K562 (cell line): ENCODE measurements around the gene VIPR1. TPM values are rescaled to one million over a fixed set of nuclear protein-coding genes. Genes with fewer than 3 reads are reported as not detected.

Experiments
- ATAC-seq: fragments of 200-7000 bp; cut with Tn5 transposase; 3 replicates; pipeline ENCODE4 v1.9.1; 2020; ENCODE audit warnings: moderate library complexity
- BruUV-seq: library from RNA; stranded (reverse); fragments of 400-500 nt; replicated peaks from 2 replicates; lab custom pipeline; 2021; lab: Mats Ljungman, UMichigan
- CTCF ChIA-PET: fragments of 300-600 bp; formaldehyde crosslinking; extraction: SDS; loops from one replicate; lab custom pipeline; 2021; ENCODE audit warnings: low intra/inter-chr PET ratio; lab: Yijun Ruan, JAX
- POLR2A ChIA-PET: fragments of 300-600, 350-650 bp; sonication (Branson Sonifier 250); formaldehyde crosslinking; extraction: SDS; loops from one replicate; lab custom pipeline; 2021; ENCODE audit warnings: antibody characterized with exemption, inconsistent platforms; lab: Yijun Ruan, JAX
- DNase-seq, 4 experiments: peaks; one replicate each; pipeline versions ENCODE4 v3.0.0 to v3.0.0-alpha.2; 2011 to 2018; ENCODE audit warnings: low spot score in 3 of 4, mixed read lengths in 3 of 4; ENCODE audit errors: extremely low read depth in 1 of 4
- FAIRE-seq: peaks from 2 replicates; lab custom pipeline; 2011; peaks lifted over from hg19 to GRCh38; lab: Jason Lieb, UNC
- H2AFZ ChIP-seq: 2 replicates; pipeline ENCODE4 v1.6.0; 2011; ENCODE audit warnings: low read depth, low read length, control low read depth, inconsistent platforms
- H3K27ac ChIP-seq: fragments of 200-600 bp; 3 replicates; pipeline ENCODE4 v1.8.0; 2011; ENCODE audit warnings: low read depth, mild to moderate bottlenecking, control low read depth, inconsistent platforms, low read length, moderate library complexity, mixed read lengths; ENCODE audit errors: extremely low read depth
- H3K27me3 ChIP-seq, 2 experiments: fragments of 300-600 bp in 1 of 2; 2 replicates in 1 of 2; 3 replicates in 1 of 2; pipeline versions ENCODE4 v1.6.0 to v1.8.0; 2011; ENCODE audit warnings: inconsistent platforms in 2 of 2, low read length in 2 of 2, mild to moderate bottlenecking in 1 of 2, mixed read lengths in 1 of 2, moderate library complexity in 1 of 2; ENCODE audit not compliant: control insufficient read depth in 2 of 2, insufficient read depth in 2 of 2
- H3K36me3 ChIP-seq: fragments of 300-600 bp; 3 replicates; pipeline ENCODE4 v1.8.0; 2011; ENCODE audit warnings: mild to moderate bottlenecking, low read length, inconsistent platforms; ENCODE audit not compliant: control insufficient read depth, insufficient read depth
- H3K4me1 ChIP-seq, 2 experiments: fragments of 200-600 bp in 1 of 2; replicated peaks in 1 of 2; 2 replicates in 1 of 2; 3 replicates in 1 of 2; pipeline versions ENCODE4 v1.5.1 to v1.8.0; 2011; ENCODE audit warnings: inconsistent platforms in 2 of 2, low read length in 2 of 2, mild to moderate bottlenecking in 1 of 2, mixed read lengths in 1 of 2, moderate library complexity in 1 of 2; ENCODE audit not compliant: control insufficient read depth in 2 of 2, insufficient read depth in 2 of 2
- H3K4me2 ChIP-seq: 2 replicates; pipeline ENCODE4 v1.6.1; 2011; ENCODE audit warnings: low read length, control low read depth, inconsistent platforms, mixed read lengths; ENCODE audit not compliant: insufficient read depth
- H3K4me3 ChIP-seq: fragments of 200-600 bp; sonication (generic), shearing (Covaris generic); 2 replicates; pipeline ENCODE4 v1.5.1; 2016; ENCODE audit warnings: control low read depth, inconsistent platforms
- H3K79me2 ChIP-seq: fragments of 200-600 bp; 3 replicates; pipeline ENCODE4 v1.8.0; 2011; ENCODE audit warnings: low read length, inconsistent platforms; ENCODE audit not compliant: control insufficient read depth, insufficient read depth
- H3K9ac ChIP-seq, 2 experiments: 2 replicates each; pipeline versions ENCODE4 v1.6.0 to v1.6.1; 2011; ENCODE audit warnings: low read depth in 2 of 2, low read length in 2 of 2, control low read depth in 1 of 2, inconsistent platforms in 1 of 2, mild to moderate bottlenecking in 1 of 2, mixed read lengths in 1 of 2; ENCODE audit not compliant: insufficient read depth in 1 of 2
- H3K9me1 ChIP-seq: one replicate; pipeline ENCODE4 v1.6.0; 2011; ENCODE audit warnings: inconsistent platforms, mild to moderate bottlenecking, low read length, moderate library complexity; ENCODE audit not compliant: control insufficient read depth, insufficient read depth
- H3K9me3 ChIP-seq: replicated peaks from 2 replicates; pipeline ENCODE4 v1.5.1; 2011; ENCODE audit warnings: low read depth, low read length, inconsistent platforms; ENCODE audit not compliant: control insufficient read depth, insufficient read depth
- H4K20me1 ChIP-seq: replicated peaks from 2 replicates; pipeline ENCODE4 v1.6.1; 2011; ENCODE audit warnings: low read length, inconsistent platforms, mixed read lengths; ENCODE audit not compliant: control insufficient read depth, insufficient read depth
- ARHGAP35 ChIP-seq: fragments of 450-650 bp; IDR thresholded peaks from 2 replicates; pipeline ENCODE4 v1.6.1; 2018; ENCODE audit not compliant: partially characterized antibody
- HDAC1 ChIP-seq, 2 experiments: fragments of 450-650 bp; IDR thresholded peaks; 2 replicates each; pipeline ENCODE4 v1.6.1; 2016 to 2017; ENCODE audit warnings: inconsistent platforms in 1 of 2, mild to moderate bottlenecking in 1 of 2, moderate library complexity in 1 of 2
- RBM25 ChIP-seq: fragments of 200-400 bp; formaldehyde crosslinking; IDR thresholded peaks from 2 replicates; pipeline ENCODE4 v1.6.1; 2018; ENCODE audit warnings: low read length, low read depth, moderate library complexity; ENCODE audit not compliant: severe bottlenecking
- TRIM24 ChIP-seq, 2 experiments: fragments of 450-650 bp; IDR thresholded peaks; 2 replicates each; pipeline ENCODE4 v1.6.1; 2016
- ZNF280A ChIP-seq: fragments of 450-650 bp; IDR thresholded peaks from 2 replicates; pipeline ENCODE4 v1.6.1; 2018; ENCODE audit warnings: mild to moderate bottlenecking, low read depth; ENCODE audit not compliant: partially characterized antibody
- ZNF354B ChIP-seq: fragments of 250-450 bp; sonication (Bioruptor Pico); IDR thresholded peaks from 2 replicates; pipeline ENCODE4 v1.4.0; 2020
- ZNF507 ChIP-seq: conservative IDR thresholded peaks from 2 replicates; pipeline ENCODE4 v1.6.1; 2017; ENCODE audit warnings: missing genetic modification characterization, missing compliant biosample characterization
- in situ Hi-C: fragments of 300-500 bp; cut with MboI; formaldehyde crosslinking; loops from 4 replicates; pipeline ENCODE4 v1.15.0; 2018; ENCODE audit warnings: inconsistent platforms, mixed read lengths
- intact Hi-C: fragments of 100-400 bp; cut with micrococcal nuclease; formaldehyde crosslinking; loops from 2 replicates; pipeline ENCODE4 v1.14.2; 2022
- polyA plus RNA-seq, 8 experiments: library from polyadenylated mRNA; depleted of rRNA in 4 of 8; stranded (reverse) in 5 of 8; unstranded in 3 of 8; fragments of >200 nt; fragmentation: Nextera tagmentation in 2 of 8; fragmentation: Illumina TruSeq in 1 of 8; extraction: Ambion mirVana in 2 of 8; extraction: Trizol in 1 of 8; gene quantifications; 2 replicates each; pipeline versions ENCODE4 v1.2.1 to v1.2.3, GENCODE V29; 2011 to 2014; ENCODE audit warnings: inconsistent platforms in 1 of 8, missing spikeins in 1 of 8
- total RNA-seq, 7 experiments: library from RNA; depleted of rRNA in 6 of 7; stranded (reverse); fragments of >200 nt in 6 of 7; fragmentation: Illumina TruSeq in 2 of 7; extraction: Trizol in 2 of 7; gene quantifications; 2 replicates each; pipeline versions ENCODE4 v1.2.1 to v1.2.3, GENCODE V29; 2011 to 2021; ENCODE audit warnings: low replicate concordance in 1 of 7

VIPR1 gene
- total and polyA plus RNA-seq, 9 of the 15 experiments (the other 6 are each of a cell fraction or from before 2014, with no cell fraction given) = 0.04 to 0.38 (median 0.12) TPM; not detected in 3

DNA sequence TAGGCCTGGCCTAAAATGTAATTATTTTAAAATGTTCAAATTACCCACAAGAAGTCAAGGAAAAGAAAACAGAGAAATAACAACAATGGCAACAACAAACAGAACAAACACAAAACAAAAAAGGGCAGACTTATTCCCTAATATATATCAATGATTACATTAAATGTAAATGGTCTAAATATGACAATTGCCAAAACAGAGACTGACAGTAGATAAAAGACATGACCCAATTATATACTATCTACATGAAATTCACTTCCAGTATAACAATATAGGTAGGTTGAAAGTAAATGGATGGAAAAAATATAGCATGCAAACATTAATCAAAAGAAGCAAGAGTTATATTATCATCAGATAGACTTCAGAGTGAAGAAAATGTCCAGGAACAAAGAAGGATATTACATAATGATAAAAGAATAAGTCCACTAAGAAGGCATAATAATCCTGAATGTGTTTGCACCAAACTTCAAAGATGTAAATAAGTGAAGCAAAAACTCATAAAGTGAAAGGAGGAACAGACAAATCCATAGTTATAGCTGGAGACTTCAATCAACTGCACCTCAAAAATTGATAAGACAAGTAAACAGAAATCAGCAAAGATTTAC lies 72.8 kb downstream of the VIPR1 start:
- Histone ChIP-seq H3K36me3 (peaks cover 10% of the 10 kb centered on the region; the same call in 1 of the 3 replicates), H3K9ac (no peak overlapping the region), H3K27ac (no peak overlapping the region), H3K9me1 (no peaks in the 10 kb centered on the region), H3K79me2 (peaks cover 60% of the 10 kb centered on the region), H3K4me2 (no peak overlapping the region), H4K20me1 (no peaks in the 10 kb centered on the region), H3K4me3 (no peak overlapping the region), H3K4me1 (peaks cover 0 to 3% of the 10 kb centered on the region in 2 experiments; a peak in 2 of 5 replicates), H2AFZ (no peak overlapping the region), H3K27me3 (no peaks in the 10 kb centered on the region), H3K9me3 (no peaks in the 10 kb centered on the region)
- POLR2A ChIA-PET = interaction anchor here (1.2 kb wide), 1 partner anchor 22 kb away, joined by 3 read pairs; no protein-coding TSS in a partner anchor
- peak; percentile 40 for TF ChIP-seq RBM25
- TF ChIP-seq ZNF507 (tag) = peak; percentile 100
- TF ChIP-seq TRIM24 (IDR thresholded peaks at IDR 0.05) = peak in 1 of 2 experiments; percentile 43; a peak in 1 of 4 replicates
- no peak for TF ChIP-seq ARHGAP35
- peak; percentile 80 for TF ChIP-seq ZNF354B (CRISPR knock-in tag)
- peak; percentile 27 for TF ChIP-seq ZNF280A
- no peak for TF ChIP-seq HDAC1 (IDR thresholded peaks at IDR 0.05)
- FAIRE-seq (no peak), ATAC-seq (no peak), DNase-seq (no peak)
- CTCF ChIA-PET = interaction anchor here (0.8 kb wide), 1 partner anchor 60 kb away, joined by 3 read pairs; no protein-coding TSS in a partner anchor
- in situ Hi-C loops (loop anchor here (10.0 kb wide), 1 partner anchor 170 kb away; no protein-coding TSS in a partner anchor), intact Hi-C loops (loop anchor here (10.0 kb wide), 2 partner anchors 260 to 310 kb away; no protein-coding TSS in a partner anchor)
- BruUV-seq = no TSS peak
